ENCODE data around the gene VPS35L.
"Not testable (repeated sequence)": the region's sequence is repeated elsewhere in the genome, so short reads cannot be mapped to it uniquely, and the experiment has no call there.

Gene VPS35L

GRCh38 chr16:19655242-19655777, 99.8 kb downstream of the VPS35L start:
- DNase-seq: no peak

- no peak for DNase-seq
Measured at GRCh38 chr16:19657831-19658230, 102.3 kb downstream of the VPS35L start.

- no peak for DNase-seq
Measured at GRCh38 chr16:19659554-19659953, 104.1 kb downstream of the VPS35L start.

GRCh38 chr16:19660432-19660831, 104.9 kb downstream of the VPS35L start:
- no peak for DNase-seq

GRCh38 chr16:19662351-19662750, 106.8 kb downstream of the VPS35L start:
- no peak for DNase-seq

GRCh38 chr16:19664166-19664565, 108.7 kb downstream of the VPS35L start:
- DNase-seq: no peak

GRCh38 chr16:19665313-19665712, 109.8 kb downstream of the VPS35L start:
- not testable (repeated sequence) for DNase-seq

- DNase-seq: no peak
Measured at GRCh38 chr16:19666477-19666876, 111.0 kb downstream of the VPS35L start.

- no peak for DNase-seq
Measured at GRCh38 chr16:19672378-19672777, 116.9 kb downstream of the VPS35L start.

GRCh38 chr16:19674485-19674884, 119.0 kb downstream of the VPS35L start:
- no peak for DNase-seq

- no peak for DNase-seq
Measured at GRCh38 chr16:19677402-19677801, 121.9 kb downstream of the VPS35L start.

GRCh38 chr16:19678804-19679203, 123.3 kb downstream of the VPS35L start:
- DNase-seq: no peak

- DNase-seq: not testable (repeated sequence)
Measured at GRCh38 chr16:19679281-19679680, 123.8 kb downstream of the VPS35L start.

- no peak for DNase-seq
Measured at GRCh38 chr16:19680881-19681340, 125.4 kb downstream of the VPS35L start.

- no peak for DNase-seq
Measured at GRCh38 chr16:19681637-19682036, 126.1 kb downstream of the VPS35L start.

- no peak for DNase-seq
Measured at GRCh38 chr16:19683453-19684236, 128.1 kb downstream of the VPS35L start.

GRCh38 chr16:19685176-19685575, 129.7 kb downstream of the VPS35L start:
- no peak for DNase-seq

- DNase-seq: no peak
Measured at GRCh38 chr16:19687279-19687678, 131.8 kb downstream of the VPS35L start.

GRCh38 chr16:19688396-19689024, 133.0 kb downstream of the VPS35L start:
- DNase-seq: no peak

- DNase-seq: no peak
Measured at GRCh38 chr16:19689342-19689741, 133.8 kb downstream of the VPS35L start.

GRCh38 chr16:19690196-19690595, 134.7 kb downstream of the VPS35L start:
- DNase-seq: no peak

- DNase-seq: no peak
Measured at GRCh38 chr16:19691161-19691711, 135.7 kb downstream of the VPS35L start.

- DNase-seq: no peak
Measured at GRCh38 chr16:19694989-19695388, 139.5 kb downstream of the VPS35L start.

GRCh38 chr16:19696328-19696727, 140.8 kb downstream of the VPS35L start:
- DNase-seq: peak; percentile 55 to 60
